ENCODE results near the gene ONECUT2. TPM values are rescaled to one million over a fixed set of nuclear protein-coding genes. Genes with fewer than 3 reads are reported as not detected.
A peak's percentile ranks its signal among the peaks of the same experiment; 100 is the strongest.

Gene ONECUT2
- total and polyA plus RNA-seq, 7 donors, result under 0.01 to 0.04 (median 0.03) TPM; not detected in 3

DNA sequence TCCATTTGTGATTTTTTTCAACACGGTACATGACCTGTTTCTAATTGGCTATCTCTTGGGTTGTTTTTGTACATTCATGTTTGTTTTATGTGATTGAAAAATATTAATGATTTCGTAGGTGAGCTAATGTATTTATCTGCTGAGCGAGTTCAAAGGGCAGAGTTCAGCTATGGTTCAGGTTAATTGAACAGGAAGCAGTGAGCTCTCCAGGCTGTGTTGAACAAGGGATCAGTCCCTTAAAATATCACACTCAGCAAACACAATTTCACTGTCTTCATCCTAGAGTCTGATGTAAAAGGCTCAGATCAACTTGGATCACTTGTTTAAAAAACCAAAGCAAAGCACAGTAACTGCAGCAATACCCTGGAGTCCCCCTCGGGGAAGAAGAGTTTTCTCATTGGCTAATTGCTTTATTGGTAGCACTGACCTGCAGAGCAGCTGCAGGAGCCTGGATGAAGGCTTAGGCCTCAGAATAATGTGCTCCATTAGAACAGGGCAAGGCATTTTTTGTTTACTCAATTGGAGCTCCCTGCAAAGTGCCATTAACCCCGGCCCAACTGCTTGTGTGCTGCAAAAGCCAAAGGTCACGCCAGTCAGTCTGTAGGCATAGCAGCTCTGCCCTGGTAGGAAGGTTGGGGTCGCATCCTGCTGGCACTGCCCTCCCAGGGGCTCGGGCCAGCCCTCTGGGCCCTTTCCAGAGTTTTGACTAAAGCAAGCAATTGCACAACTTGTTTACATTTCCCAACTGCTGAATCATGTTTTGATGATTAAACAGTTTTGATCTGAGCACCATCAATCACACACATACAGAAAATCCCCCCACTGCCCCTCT, 10.5 kb downstream of the ONECUT2 start:
- intact Hi-C loops (cut with DNase I), result loop anchor here in 1 of 2 donors (5.0 kb wide), 1 partner anchor 698 kb away; no protein-coding TSS in a partner anchor
- Histone ChIP-seq H3K27me3 (ENCODE audit: insufficient read depth in 3 of 3, low read length in 2 of 3) (peaks cover 0 to 68% (median 13%) of the 10 kb centered on the region in 3 donors), H3K27ac (no peak overlapping the region), H3K9me3 (no peaks in the 10 kb centered on the region), H3K4me3 (no peak overlapping the region), H3K4me1 (no peaks in the 10 kb centered on the region), H3K36me3 (ENCODE audit: insufficient read depth in 1 of 2, low read depth in 1 of 2) (no peaks in the 10 kb centered on the region)
- WGBS, 3 donors, result 35 to 47% (median 36%) methylated on average over 8 of the region's 8 CpGs
- TF ChIP-seq, protein P1, sequence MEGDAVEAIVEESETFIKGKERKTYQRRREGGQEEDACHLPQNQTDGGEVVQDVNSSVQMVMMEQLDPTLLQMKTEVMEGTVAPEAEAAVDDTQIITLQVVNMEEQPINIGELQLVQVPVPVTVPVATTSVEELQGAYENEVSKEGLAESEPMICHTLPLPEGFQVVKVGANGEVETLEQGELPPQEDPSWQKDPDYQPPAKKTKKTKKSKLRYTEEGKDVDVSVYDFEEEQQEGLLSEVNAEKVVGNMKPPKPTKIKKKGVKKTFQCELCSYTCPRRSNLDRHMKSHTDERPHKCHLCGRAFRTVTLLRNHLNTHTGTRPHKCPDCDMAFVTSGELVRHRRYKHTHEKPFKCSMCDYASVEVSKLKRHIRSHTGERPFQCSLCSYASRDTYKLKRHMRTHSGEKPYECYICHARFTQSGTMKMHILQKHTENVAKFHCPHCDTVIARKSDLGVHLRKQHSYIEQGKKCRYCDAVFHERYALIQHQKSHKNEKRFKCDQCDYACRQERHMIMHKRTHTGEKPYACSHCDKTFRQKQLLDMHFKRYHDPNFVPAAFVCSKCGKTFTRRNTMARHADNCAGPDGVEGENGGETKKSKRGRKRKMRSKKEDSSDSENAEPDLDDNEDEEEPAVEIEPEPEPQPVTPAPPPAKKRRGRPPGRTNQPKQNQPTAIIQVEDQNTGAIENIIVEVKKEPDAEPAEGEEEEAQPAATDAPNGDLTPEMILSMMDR (IDR thresholded peaks at IDR 0.05), result no peak
- ATAC-seq (no peak), DNase-seq (no peak)

DNA sequence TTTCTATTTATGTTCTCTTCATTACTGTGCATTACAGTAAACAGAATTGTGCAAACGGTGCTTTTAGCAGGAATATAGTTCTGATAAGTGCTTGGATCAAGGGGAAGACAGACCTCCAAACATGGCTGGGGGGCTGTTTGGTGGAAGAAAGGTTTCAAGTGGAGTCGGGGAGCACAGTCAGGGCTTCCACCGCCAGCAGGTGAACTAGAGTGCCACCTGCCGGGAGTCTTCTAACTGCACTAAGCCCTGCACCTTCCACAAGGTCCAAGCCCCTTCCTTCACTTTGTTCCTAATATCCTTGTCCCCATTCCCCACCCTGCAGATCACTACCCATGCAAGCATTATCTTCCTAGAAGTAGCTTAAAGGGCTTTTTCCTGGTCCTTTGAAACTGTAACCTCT, 11.1 kb downstream of the ONECUT2 start:
- peaks cover 0 to 64% (median 7%) of the 10 kb centered on the region in 3 donors for H3K27me3 ChIP-seq (ENCODE audit: insufficient read depth in 3 of 3, low read length in 2 of 3)
- 6 to 8% (median 6%) methylated on average over 4 of the region's 4 CpGs for WGBS, 3 donors

DNA sequence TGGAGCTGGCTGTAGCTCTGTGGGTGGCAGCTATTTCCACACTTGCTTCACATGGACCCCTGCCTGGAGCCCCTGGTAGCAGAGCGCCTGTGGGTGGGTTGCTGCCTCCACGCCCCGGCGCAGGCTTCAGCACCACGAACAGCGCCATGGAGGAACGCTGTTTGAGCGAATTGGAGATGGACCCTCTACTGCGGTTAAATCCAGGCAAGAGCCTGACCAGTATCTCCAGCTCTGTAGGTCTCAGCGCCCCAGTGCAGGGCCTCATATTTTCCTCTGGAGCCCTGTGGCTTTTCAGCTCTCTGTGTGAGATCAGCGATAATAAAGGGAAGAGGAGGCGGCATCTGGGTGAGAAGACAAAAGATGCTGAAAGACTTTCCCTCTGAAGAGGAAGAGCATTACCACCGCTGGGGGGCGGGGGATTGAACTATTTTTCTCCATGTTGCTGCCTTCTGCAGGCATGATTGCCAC, 12.0 kb downstream of the ONECUT2 start:
- intact Hi-C loops (cut with DNase I), result loop anchor here in 1 of 2 donors (5.0 kb wide), 1 partner anchor 700 kb away; no protein-coding TSS in a partner anchor
- H3K4me3 ChIP-seq, result no peak overlapping the region
- peaks cover 0 to 58% (median 7%) of the 10 kb centered on the region in 3 donors for H3K27me3 ChIP-seq (ENCODE audit: insufficient read depth in 3 of 3, low read length in 2 of 3)
- ATAC-seq (no peak), DNase-seq (no peak)
- TF ChIP-seq, protein P1 (IDR thresholded peaks at IDR 0.05), result no peak
- no peak overlapping the region for H3K27ac ChIP-seq
- no peaks in the 10 kb centered on the region for H3K4me1 ChIP-seq
- 2 to 3% (median 3%) methylated on average over 14 of the region's 14 CpGs for WGBS, 3 donors
- no peaks in the 10 kb centered on the region for H3K36me3 ChIP-seq (ENCODE audit: insufficient read depth in 1 of 2, low read depth in 1 of 2)
- no peaks in the 10 kb centered on the region for H3K9me3 ChIP-seq

More for the DNA sequence above, 11.1 kb downstream of the ONECUT2 start:
- intact Hi-C loops (cut with DNase I), result loop anchor here in 1 of 2 donors (5.0 kb wide), 1 partner anchor 699 kb away; no protein-coding TSS in a partner anchor
- Histone ChIP-seq H3K36me3 (ENCODE audit: insufficient read depth in 1 of 2, low read depth in 1 of 2) (no peaks in the 10 kb centered on the region), H3K4me3 (no peak overlapping the region), H3K4me1 (no peaks in the 10 kb centered on the region), H3K27ac (no peak overlapping the region), H3K9me3 (no peaks in the 10 kb centered on the region)
- TF ChIP-seq, protein P1 (IDR thresholded peaks at IDR 0.05), result peak; percentile 34
- ATAC-seq (peak in 1 of 4 donors; percentile 57), DNase-seq (no peak)

DNA sequence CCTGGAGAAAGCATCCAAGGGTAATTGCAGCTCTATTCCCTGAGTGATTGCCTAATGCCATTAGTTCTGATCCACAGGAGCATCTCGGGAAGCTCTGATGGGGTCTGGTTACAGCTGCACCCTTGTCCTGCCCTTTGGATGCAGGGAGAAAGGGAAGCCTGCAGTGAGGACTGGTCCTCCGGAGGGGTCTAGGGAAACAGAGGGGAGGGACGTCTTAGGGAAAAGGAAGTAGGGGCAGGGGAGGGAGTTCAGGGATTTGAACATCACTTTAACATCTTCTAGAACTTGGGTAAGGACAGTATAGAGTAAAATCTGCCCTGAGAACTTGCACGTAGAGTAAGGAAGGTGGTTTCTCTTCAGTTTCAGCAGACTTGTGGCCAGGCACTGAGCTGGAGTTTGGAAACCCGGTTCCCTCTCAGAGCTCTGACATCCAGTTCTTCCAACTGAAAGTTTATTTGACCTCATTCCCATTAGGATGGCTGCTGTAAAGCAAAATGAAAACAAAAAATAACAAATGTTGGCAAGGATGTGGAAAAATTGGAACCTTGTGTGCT, 20.5 kb downstream of the ONECUT2 start:
- no peak for DNase-seq
- no peak for ATAC-seq
- H3K36me3 ChIP-seq (ENCODE audit: insufficient read depth in 1 of 2, low read depth in 1 of 2), result no peaks in the 10 kb centered on the region
- TF ChIP-seq, protein P1 (IDR thresholded peaks at IDR 0.05), result no peak
- 42 to 49% (median 43%) methylated on average over 5 of the region's 5 CpGs for WGBS, 3 donors
- H3K9me3 ChIP-seq, result no peaks in the 10 kb centered on the region
- H3K27me3 ChIP-seq (ENCODE audit: insufficient read depth in 3 of 3, low read length in 2 of 3), result peaks cover 4 to 12% (median 7%) of the 10 kb centered on the region in 3 donors
- H3K4me1 ChIP-seq, result no peaks in the 10 kb centered on the region
- no peak overlapping the region for H3K27ac ChIP-seq
- intact Hi-C loops (cut with DNase I), result no loop called here
- H3K4me3 ChIP-seq, result no peak overlapping the region

Measured in psoas muscle (tissue), 8 donors.